PC-3 (cell line): ENCODE measurements around the gene TCERG1L. TPM values are rescaled to one million over a fixed set of nuclear protein-coding genes. Genes with fewer than 3 reads are reported as not detected.

Source experiments
- ATAC-seq: fragments of 200-7000 bp; cut with Tn5 transposase; 2 replicates; pipeline ENCODE4 v1.9.1; 2020; ENCODE audit warnings: mild to moderate bottlenecking, moderate library complexity
- BruUV-seq: library from RNA; stranded (reverse); fragments of 400-500 nt; replicated peaks from 2 replicates; lab custom pipeline; 2021; lab: Mats Ljungman, UMichigan
- CTCF ChIA-PET: fragments of 300-600 bp; sonication (Branson Sonifier 250); formaldehyde crosslinking; loops from one replicate; lab custom pipeline; 2022; ENCODE audit warnings: antibody characterized with exemption; lab: Charles Lee
- POLR2A ChIA-PET: fragments of 300-600 bp; sonication (Branson Sonifier 250); formaldehyde crosslinking; loops from one replicate; lab custom pipeline; 2022; ENCODE audit warnings: antibody characterized with exemption; ENCODE audit not compliant: unreplicated experiment; lab: Charles Lee
- DNase-seq: peaks from one replicate; pipeline ENCODE4 v3.0.0-alpha.2; 2015
- H2AFZ ChIP-seq: fragments of 300-600 bp; sonication (generic); 2 replicates; pipeline ENCODE4 v1.6.0; 2016; ENCODE audit warnings: antibody characterized with exemption, low read length
- H3F3A ChIP-seq: fragments of 300-600 bp; sonication (generic); one replicate; pipeline ENCODE4 v1.6.0; 2017; ENCODE audit warnings: antibody characterized with exemption, low read length, control low read depth, mild to moderate bottlenecking; ENCODE audit not compliant: unreplicated experiment
- H3K27ac ChIP-seq: fragments of 300-600 bp; sonication (generic); 2 replicates; pipeline ENCODE4 v1.5.1; 2016; ENCODE audit warnings: mild to moderate bottlenecking, low read length
- H3K27me3 ChIP-seq: fragments of 300-600 bp; sonication (generic); 2 replicates; pipeline ENCODE4 v1.6.1; 2016; ENCODE audit warnings: low read length, mixed read lengths
- H3K36me3 ChIP-seq: fragments of 300-600 bp; sonication (generic); 2 replicates; pipeline ENCODE4 v1.6.1; 2016; ENCODE audit warnings: low read depth, mixed run types, low read length, mixed read lengths
- H3K4me1 ChIP-seq: fragments of 300-600 bp; sonication (generic); 2 replicates; pipeline ENCODE4 v1.5.1; 2016; ENCODE audit warnings: low read length; ENCODE audit not compliant: insufficient read depth
- H3K4me2 ChIP-seq: fragments of 300-600 bp; sonication (generic); 2 replicates; pipeline ENCODE4 v1.6.0; 2016; ENCODE audit warnings: low read length
- H3K4me3 ChIP-seq: fragments of 300-600 bp; sonication (generic); 2 replicates; pipeline ENCODE4 v1.5.1; 2016; ENCODE audit warnings: mild to moderate bottlenecking, low read length, mixed read lengths
- H3K79me2 ChIP-seq: fragments of 300-600 bp; sonication (generic); 2 replicates; pipeline ENCODE4 v1.6.1; 2017; ENCODE audit warnings: low read length, mixed read lengths
- H3K9ac ChIP-seq: fragments of 300-600 bp; sonication (generic); 2 replicates; pipeline ENCODE4 v1.6.0; 2016; ENCODE audit warnings: mild to moderate bottlenecking, low read length
- H3K9me2 ChIP-seq: fragments of 300-600 bp; sonication (generic); replicated peaks from 2 replicates; pipeline ENCODE4 v1.6.1; 2016; ENCODE audit warnings: mixed run types, low read length, mixed read lengths
- H3K9me3 ChIP-seq: fragments of 300-600 bp; sonication (generic); 2 replicates; pipeline ENCODE4 v1.6.1; 2016; ENCODE audit warnings: low read length, mixed read lengths
- H4K20me1 ChIP-seq: fragments of 300-600 bp; sonication (generic); 2 replicates; pipeline ENCODE4 v1.6.1; 2016; ENCODE audit warnings: low read length, mixed read lengths
- EZH2 ChIP-seq: fragments of 300-600 bp; sonication (generic); IDR thresholded peaks from one replicate; pipeline ENCODE4 v1.6.1; 2017; ENCODE audit warnings: antibody characterized with exemption, mild to moderate bottlenecking, low read length; ENCODE audit not compliant: unreplicated experiment
- EZH2phosphoT487 ChIP-seq: fragments of 300-600 bp; sonication (generic); IDR thresholded peaks from 2 replicates; pipeline ENCODE4 v1.6.1; 2018; ENCODE audit warnings: mild to moderate bottlenecking, antibody characterized with exemption, low read length, borderline replicate concordance
- intact Hi-C: fragments of 100-400 bp; cut with micrococcal nuclease; formaldehyde crosslinking; loops from 2 replicates; pipeline ENCODE4 v1.9.0; 2023
- total RNA-seq: library from RNA; depleted of rRNA; stranded (reverse); fragments of >200 nt; gene quantifications from 2 replicates; pipeline ENCODE4 v1.2.3, GENCODE V29; 2014
- TF ChIP-seq, protein P1 (sequence below): fragments of 300-600 bp; sonication (generic); conservative IDR thresholded peaks from 2 replicates; pipeline ENCODE4 v1.5.1; 2017; ENCODE audit warnings: antibody characterized with exemption, low read depth, mild to moderate bottlenecking, low read length

The TCERG1L gene
- total RNA-seq, 1 experiment from 2014 or later, result not detected

DNA sequence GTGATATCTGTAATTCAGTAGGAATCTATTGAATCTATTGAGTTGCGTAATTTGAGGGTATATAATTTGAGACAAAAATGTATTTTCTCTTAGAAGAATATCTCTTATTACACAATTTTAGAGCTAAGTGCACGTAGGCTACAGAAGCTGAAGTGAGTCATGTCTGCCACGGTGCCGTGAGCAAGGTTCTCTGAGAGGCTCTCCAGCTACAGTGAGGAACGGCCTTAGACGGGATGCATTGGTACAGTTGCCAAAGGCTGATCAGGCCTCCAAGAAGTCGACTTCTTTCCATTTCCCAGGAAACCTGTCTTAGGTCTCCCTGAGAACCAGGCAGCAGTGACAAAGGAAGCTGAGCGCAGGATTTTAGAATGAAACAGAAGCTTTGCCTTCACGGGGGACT lies 28.6 kb downstream of the TCERG1L start:
- ChIA-PET CTCF (no interaction called here), POLR2A (no interaction called here)
- Histone ChIP-seq H3K27ac (no peak overlapping the region), H3K4me2 (no peak overlapping the region), H3K9me3 (no peaks in the 10 kb centered on the region), H3K4me3 (no peak overlapping the region), H3K4me1 (no peaks in the 10 kb centered on the region), H3F3A (no peaks in the 10 kb centered on the region), H2AFZ (no peak overlapping the region), H3K27me3 (no peaks in the 10 kb centered on the region), H3K9me2 (no peaks in the 10 kb centered on the region), H3K36me3 (no peaks in the 10 kb centered on the region), H4K20me1 (no peaks in the 10 kb centered on the region), H3K79me2 (no peaks in the 10 kb centered on the region), H3K9ac (no peak overlapping the region)
- DNase-seq (no peak), ATAC-seq (no peak)
- TF ChIP-seq, protein P1, sequence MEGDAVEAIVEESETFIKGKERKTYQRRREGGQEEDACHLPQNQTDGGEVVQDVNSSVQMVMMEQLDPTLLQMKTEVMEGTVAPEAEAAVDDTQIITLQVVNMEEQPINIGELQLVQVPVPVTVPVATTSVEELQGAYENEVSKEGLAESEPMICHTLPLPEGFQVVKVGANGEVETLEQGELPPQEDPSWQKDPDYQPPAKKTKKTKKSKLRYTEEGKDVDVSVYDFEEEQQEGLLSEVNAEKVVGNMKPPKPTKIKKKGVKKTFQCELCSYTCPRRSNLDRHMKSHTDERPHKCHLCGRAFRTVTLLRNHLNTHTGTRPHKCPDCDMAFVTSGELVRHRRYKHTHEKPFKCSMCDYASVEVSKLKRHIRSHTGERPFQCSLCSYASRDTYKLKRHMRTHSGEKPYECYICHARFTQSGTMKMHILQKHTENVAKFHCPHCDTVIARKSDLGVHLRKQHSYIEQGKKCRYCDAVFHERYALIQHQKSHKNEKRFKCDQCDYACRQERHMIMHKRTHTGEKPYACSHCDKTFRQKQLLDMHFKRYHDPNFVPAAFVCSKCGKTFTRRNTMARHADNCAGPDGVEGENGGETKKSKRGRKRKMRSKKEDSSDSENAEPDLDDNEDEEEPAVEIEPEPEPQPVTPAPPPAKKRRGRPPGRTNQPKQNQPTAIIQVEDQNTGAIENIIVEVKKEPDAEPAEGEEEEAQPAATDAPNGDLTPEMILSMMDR, result no peak
- TF ChIP-seq EZH2 (no peak), EZH2phosphoT487 (no peak)
- BruUV-seq, result no TSS peak
- intact Hi-C loops, result no loop called here

DNA sequence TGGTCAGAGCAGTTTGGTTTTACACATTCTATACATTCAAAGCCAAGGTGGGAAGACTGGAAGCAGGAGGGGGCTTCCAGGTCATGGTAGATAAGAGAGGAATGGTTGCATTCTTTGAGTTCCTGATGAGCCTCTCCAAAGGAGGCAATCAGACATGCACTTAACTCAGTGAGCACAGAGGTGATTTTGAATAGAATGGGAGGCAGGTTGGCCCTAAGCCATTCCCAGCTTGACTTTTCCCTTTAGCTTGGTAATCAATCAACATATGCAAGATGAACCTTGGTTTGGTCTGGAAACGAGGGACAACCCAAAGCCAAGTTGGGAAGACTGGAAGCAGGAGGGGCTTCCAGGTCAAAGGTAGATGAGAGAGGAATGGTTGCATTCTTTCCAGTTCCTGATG lies 31.4 kb downstream of the TCERG1L start:
- Histone ChIP-seq H3K9me2 (no peaks in the 10 kb centered on the region), H3K9me3 (no peaks in the 10 kb centered on the region), H3K4me3 (no peak overlapping the region), H3K27ac (no peak overlapping the region), H3K36me3 (no peaks in the 10 kb centered on the region), H4K20me1 (no peaks in the 10 kb centered on the region), H3K27me3 (no peaks in the 10 kb centered on the region), H3K9ac (no peak overlapping the region), H2AFZ (no peak overlapping the region), H3K79me2 (no peaks in the 10 kb centered on the region), H3F3A (no peaks in the 10 kb centered on the region), H3K4me2 (no peak overlapping the region), H3K4me1 (no peaks in the 10 kb centered on the region)
- POLR2A ChIA-PET, result no interaction called here
- CTCF ChIA-PET, result no interaction called here
- no TSS peak for BruUV-seq
- no peak for ATAC-seq
- DNase-seq, result no peak
- TF ChIP-seq EZH2phosphoT487, result no peak
- no peak for TF ChIP-seq EZH2
- TF ChIP-seq, protein P1, result no peak
- intact Hi-C loops, result no loop called here

DNA sequence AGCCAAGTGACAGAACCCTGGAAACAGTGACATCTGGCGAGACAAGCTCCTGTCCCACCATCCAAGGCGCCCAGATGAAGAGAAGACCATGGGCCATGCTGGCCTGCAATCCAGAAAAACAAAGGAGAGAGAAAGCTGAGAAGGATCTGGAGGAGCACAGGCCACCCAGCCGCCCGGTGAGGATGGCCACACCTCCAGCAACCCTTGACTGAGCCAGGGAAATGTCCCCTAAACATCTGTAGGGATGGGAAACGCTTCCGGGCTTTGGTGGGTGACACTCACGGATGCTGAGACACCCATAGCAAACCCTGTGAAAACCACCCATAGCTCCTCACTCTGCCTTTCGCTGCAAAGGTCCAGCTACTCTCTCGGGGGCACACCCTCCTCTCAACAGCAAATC lies 32.0 kb downstream of the TCERG1L start:
- no peaks in the 10 kb centered on the region for H3K27me3 ChIP-seq
- no peaks in the 10 kb centered on the region for H3K9me2 ChIP-seq
- no peaks in the 10 kb centered on the region for H3K36me3 ChIP-seq
- no TSS peak for BruUV-seq
- no peaks in the 10 kb centered on the region for H3K4me1 ChIP-seq
- no peaks in the 10 kb centered on the region for H3F3A ChIP-seq
- ATAC-seq (no peak), DNase-seq (no peak)
- H3K4me2 ChIP-seq, result no peak overlapping the region
- H3K9ac ChIP-seq, result no peak overlapping the region
- POLR2A ChIA-PET, result no interaction called here
- H3K79me2 ChIP-seq, result no peaks in the 10 kb centered on the region
- no peaks in the 10 kb centered on the region for H4K20me1 ChIP-seq
- no peak overlapping the region for H3K27ac ChIP-seq
- TF ChIP-seq EZH2phosphoT487 (no peak), EZH2 (no peak)
- TF ChIP-seq, protein P1, result no peak
- H3K4me3 ChIP-seq, result no peak overlapping the region
- H3K9me3 ChIP-seq, result no peaks in the 10 kb centered on the region
- CTCF ChIA-PET, result no interaction called here
- intact Hi-C loops, result no loop called here
- H2AFZ ChIP-seq, result no peak overlapping the region
